ENCODE measurements around the gene FHL1. TPM values are rescaled to one million over a fixed set of nuclear protein-coding genes. Genes with fewer than 3 reads are reported as not detected.

Gene FHL1
- total RNA-seq, 2 donors from 2014 or later: 1,025 to 1,081 TPM

Other genes with a start within 250 kb of the FHL1 start
- 10 to 100 TPM; 22.7 to 27.2 TPM for gene MMGT1, start 173.5 kb upstream of the FHL1 start, total RNA-seq
- 10 to 100 TPM; 14.6 to 15.7 TPM for gene SLC9A6, start 162.1 kb upstream of the FHL1 start, total RNA-seq
- gene MAP7D3, start 103.9 kb downstream of the FHL1 start, total RNA-seq: 10 to 100 TPM; 11.8 to 12.5 TPM
- under 1 TPM in 1 of 2 donors, not detected in 1; 0.03 TPM for gene ADGRG4, start 153.4 kb downstream of the FHL1 start, total RNA-seq